Lower leg skin (tissue), 4 donors: ENCODE measurements around the gene ELL. TPM values are rescaled to one million over a fixed set of nuclear protein-coding genes. Genes with fewer than 3 reads are reported as not detected.

ENCODE experiments used
- DNase-seq, 2 donors: peaks; one replicate each; pipeline ENCODE4 v3.0.0-alpha.2; 2019; ENCODE audit warnings: low spot score in 2 of 2
- H3K4me3 ChIP-seq: fragments of 200-600 bp; sonication (generic); 2 replicates; pipeline ENCODE4 v1.5.1; 2017; ENCODE audit warnings: mild to moderate bottlenecking, low read depth; ENCODE audit not compliant: poor library complexity, severe bottlenecking
- CTCF ChIP-seq, 3 donors: fragments of 450-650 bp; IDR thresholded peaks; one replicate each; pipeline ENCODE4 v1.5.1; 2016; ENCODE audit warnings: antibody characterized with exemption in 3 of 3, mild to moderate bottlenecking in 3 of 3, moderate library complexity in 2 of 3
- POLR2A ChIP-seq, 2 donors: fragments of 450-650 bp; IDR thresholded peaks; one replicate each; pipeline ENCODE4 v1.6.1; 2016 to 2017; ENCODE audit warnings: antibody characterized with exemption in 2 of 2, mild to moderate bottlenecking in 1 of 2, moderate library complexity in 1 of 2
- WGBS, 2 donors: methylation state at CpG; one replicate each; pipeline ENCODE4 v1.1.5; 2018; 5-methylcytosine and 5-hydroxymethylcytosine counted together
- intact Hi-C: fragments of 100-400 bp; cut with DNase I; formaldehyde crosslinking; loops from one replicate; pipeline ENCODE4 v1.15.0; 2023; ENCODE audit warnings: low total_unique reads
- total RNA-seq, 4 donors: library from RNA; depleted of rRNA; stranded (reverse); fragments of >200 nt; gene quantifications; one replicate each; pipeline ENCODE4 v1.1.0, GENCODE V29; 2016

ELL gene
- total RNA-seq, 4 donors from 2014 or later = 21.5 to 37.9 (median 24.8) TPM

- 47 to 48% methylated on average over 17 to 18 of the region's 18 CpGs for WGBS, 2 donors
Measured at GRCh38 chr19:18425515-18426415, 96.1 kb downstream of the ELL start.

GRCh38 chr19:18424890-18425514 is 96.9 kb downstream of the ELL start:
- intact Hi-C loops = no loop called here
- no peak for DNase-seq
- 78 to 81% methylated on average over 14 to 17 of the region's 17 CpGs for WGBS, 2 donors
- TF ChIP-seq POLR2A (IDR thresholded peaks at IDR 0.05) = no peak
- no peak overlapping the region for H3K4me3 ChIP-seq

More at GRCh38 chr19:18425515-18426415, 96.1 kb downstream of the ELL start:
- intact Hi-C loops = no loop called here
- DNase-seq = no peak
- no peak overlapping the region for H3K4me3 ChIP-seq
- TF ChIP-seq CTCF (IDR thresholded peaks at IDR 0.05) = no peak
- no peak for TF ChIP-seq POLR2A (IDR thresholded peaks at IDR 0.05)

GRCh38 chr19:18424122-18424889 is 97.6 kb downstream of the ELL start:
- TF ChIP-seq CTCF (IDR thresholded peaks at IDR 0.05) (no peak), POLR2A (IDR thresholded peaks at IDR 0.05) (no peak)
- intact Hi-C loops = no loop called here
- H3K4me3 ChIP-seq = no peak overlapping the region
- DNase-seq = no peak
- WGBS, 2 donors = 76 to 79% methylated on average over 21 to 22 of the region's 22 CpGs

- DNase-seq = no peak
- 83 to 87% methylated on average over 21 of the region's 21 CpGs for WGBS, 2 donors
- no peak overlapping the region for H3K4me3 ChIP-seq
- TF ChIP-seq POLR2A (IDR thresholded peaks at IDR 0.05) (no peak), CTCF (IDR thresholded peaks at IDR 0.05) (no peak)
- intact Hi-C loops = no loop called here
Measured at GRCh38 chr19:18423258-18424020, 98.4 kb downstream of the ELL start.

- no peak for DNase-seq
- no peak overlapping the region for H3K4me3 ChIP-seq
- no peak for TF ChIP-seq CTCF (IDR thresholded peaks at IDR 0.05)
- TF ChIP-seq POLR2A (IDR thresholded peaks at IDR 0.05) = no peak
- WGBS, 2 donors = 79 to 81% methylated on average over 14 of the region's 14 CpGs
- intact Hi-C loops = no loop called here
Measured at GRCh38 chr19:18422530-18423191, 99.2 kb downstream of the ELL start.
